Activated CD4-positive, alpha-beta memory T cell treated with anti-CD3 and anti-CD28 coated beads for 36 hours (primary cell): ENCODE data around the gene MYO1G. TPM values are rescaled to one million over a fixed set of nuclear protein-coding genes. Genes with fewer than 3 reads are reported as not detected.
A peak's percentile ranks its signal among the peaks of the same experiment; 100 is the strongest.

Source experiments
- CTCF ChIA-PET: fragments of 350-600 bp; sonication (Branson Sonifier 250); formaldehyde crosslinking; loops from one replicate; lab custom pipeline; 2021; ENCODE audit warnings: antibody characterized with exemption, inconsistent platforms; lab: Charles Lee
- POLR2A ChIA-PET: fragments of 350-600 bp; sonication (Branson Sonifier 250); formaldehyde crosslinking; loops from one replicate; lab custom pipeline; 2021; ENCODE audit warnings: antibody characterized with exemption; lab: Charles Lee
- DNase-seq: peaks from one replicate; pipeline ENCODE4 v3.0.0-alpha.2; 2020
- H3K27ac Mint-ChIP-seq: one replicate; pipeline ENCODE4 v1.8.0; 2021; ENCODE audit warnings: mixed read lengths
- H3K27me3 Mint-ChIP-seq: one replicate; pipeline ENCODE4 v1.8.0; 2021; ENCODE audit warnings: mixed read lengths
- H3K36me3 Mint-ChIP-seq: one replicate; pipeline ENCODE4 v1.8.0; 2021; ENCODE audit warnings: mixed read lengths
- H3K4me1 Mint-ChIP-seq: one replicate; pipeline ENCODE4 v1.8.0; 2021; ENCODE audit warnings: low read depth, mixed read lengths
- H3K4me3 Mint-ChIP-seq: one replicate; pipeline ENCODE4 v1.8.0; 2021; ENCODE audit warnings: mild to moderate bottlenecking, mixed read lengths
- H3K9me3 Mint-ChIP-seq: one replicate; pipeline ENCODE4 v1.8.0; 2021; ENCODE audit warnings: mixed read lengths
- intact Hi-C: fragments of 100-400 bp; cut with micrococcal nuclease; formaldehyde crosslinking; loops from one replicate; pipeline ENCODE4 v1.15.1; 2023
- total RNA-seq, 2 experiments: library from RNA; stranded (reverse); gene quantifications; one replicate each; pipeline ENCODE4 v1.2.3, GENCODE V29; 2021

Gene MYO1G
- total RNA-seq, 2 experiments from 2014 or later: 429 to 436 TPM

- ChIA-PET POLR2A (no interaction called here), CTCF (no interaction called here)
- H3K4me3 Mint-ChIP-seq: no peak overlapping the region
- H3K4me1 Mint-ChIP-seq: peaks cover 33% of the 10 kb centered on the region
- no peak for DNase-seq
- peaks cover 21% of the 10 kb centered on the region for H3K36me3 Mint-ChIP-seq
- intact Hi-C loops: no loop called here
- no peaks in the 10 kb centered on the region for H3K27me3 Mint-ChIP-seq
- no peaks in the 10 kb centered on the region for H3K9me3 Mint-ChIP-seq
- no peak overlapping the region for H3K27ac Mint-ChIP-seq
These were observed 38.4 kb upstream of the MYO1G start for GRCh38 chr7:45017253-45017652.

DNA sequence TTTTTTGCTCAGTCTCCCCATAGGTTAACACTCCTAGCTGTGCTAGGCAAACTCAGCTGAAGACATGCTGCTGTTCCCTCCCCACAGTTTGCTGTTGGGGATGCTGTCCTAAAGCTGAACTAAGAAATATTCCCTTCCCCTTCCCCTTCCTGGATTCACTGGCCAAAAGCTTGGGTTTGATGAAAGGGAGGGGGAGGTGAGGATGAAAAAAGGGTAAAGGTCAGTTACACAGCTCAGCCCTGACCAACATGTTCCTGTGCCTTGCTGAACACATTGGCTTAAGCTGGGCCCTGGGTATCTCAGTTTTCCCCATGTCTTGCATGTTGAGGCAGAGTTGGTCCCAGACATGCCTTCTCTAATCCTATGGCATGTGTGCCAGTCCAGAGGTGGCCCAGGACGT lies 36.5 kb upstream of the MYO1G start:
- intact Hi-C loops: no loop called here
- H3K27me3 Mint-ChIP-seq: no peaks in the 10 kb centered on the region
- POLR2A ChIA-PET: no interaction called here
- no peak overlapping the region for H3K27ac Mint-ChIP-seq
- CTCF ChIA-PET: interaction anchor here (1.3 kb wide), 1 partner anchor 13 kb away, joined by 4 read pairs; no protein-coding TSS in a partner anchor
- peaks cover 25% of the 10 kb centered on the region for H3K4me1 Mint-ChIP-seq
- H3K9me3 Mint-ChIP-seq: no peaks in the 10 kb centered on the region
- no peak for DNase-seq
- no peak overlapping the region for H3K4me3 Mint-ChIP-seq
- peaks cover 26% of the 10 kb centered on the region for H3K36me3 Mint-ChIP-seq

GRCh38 chr7:45013465-45013967 lies 34.7 kb upstream of the MYO1G start:
- POLR2A ChIA-PET: no interaction called here
- peaks cover 27% of the 10 kb centered on the region for H3K4me1 Mint-ChIP-seq
- H3K27ac Mint-ChIP-seq: peak overlapping the region; percentile 1
- CTCF ChIA-PET: interaction anchor here (1.1 kb wide), 1 partner anchor 10 kb away, joined by 3 read pairs; no protein-coding TSS in a partner anchor
- no peak overlapping the region for H3K4me3 Mint-ChIP-seq
- H3K27me3 Mint-ChIP-seq: no peaks in the 10 kb centered on the region
- intact Hi-C loops: no loop called here
- DNase-seq: no peak
- no peaks in the 10 kb centered on the region for H3K9me3 Mint-ChIP-seq
- peaks cover 26% of the 10 kb centered on the region for H3K36me3 Mint-ChIP-seq

GRCh38 chr7:45007571-45008328 lies 28.9 kb upstream of the MYO1G start:
- H3K4me1 Mint-ChIP-seq: peaks cover 48% of the 10 kb centered on the region
- peak overlapping the region; percentile 23 for H3K27ac Mint-ChIP-seq
- CTCF ChIA-PET: interaction anchor here (0.9 to 1.3 kb wide), 2 partner anchors 10 to 128 kb away, joined by 4 to 5 read pairs; no protein-coding TSS in a partner anchor
- H3K4me3 Mint-ChIP-seq: no peak overlapping the region
- intact Hi-C loops: no loop called here
- no peaks in the 10 kb centered on the region for H3K9me3 Mint-ChIP-seq
- POLR2A ChIA-PET: no interaction called here
- no peak for DNase-seq
- H3K27me3 Mint-ChIP-seq: no peaks in the 10 kb centered on the region
- peaks cover 30% of the 10 kb centered on the region for H3K36me3 Mint-ChIP-seq

GRCh38 chr7:45007106-45007505 lies 28.3 kb upstream of the MYO1G start:
- no peak overlapping the region for H3K4me3 Mint-ChIP-seq
- ChIA-PET CTCF (interaction anchor here (1.3 kb wide), 1 partner anchor 129 kb away, joined by 4 read pairs; no protein-coding TSS in a partner anchor), POLR2A (no interaction called here)
- DNase-seq: no peak
- peaks cover 48% of the 10 kb centered on the region for H3K4me1 Mint-ChIP-seq
- peaks cover 32% of the 10 kb centered on the region for H3K36me3 Mint-ChIP-seq
- peak overlapping the region; percentile 14 for H3K27ac Mint-ChIP-seq
- no peaks in the 10 kb centered on the region for H3K27me3 Mint-ChIP-seq
- H3K9me3 Mint-ChIP-seq: no peaks in the 10 kb centered on the region
- intact Hi-C loops: no loop called here

GRCh38 chr7:45003789-45004188 lies 25.0 kb upstream of the MYO1G start:
- CTCF ChIA-PET: interaction anchor here (0.8 to 6.3 kb wide), 5 partner anchors 9 to 133 kb away, joined by 3 to 46 read pairs (median 8); partner anchors contain the start of gene MYO1G
- H3K27me3 Mint-ChIP-seq: no peaks in the 10 kb centered on the region
- no peak for DNase-seq
- peaks cover 34% of the 10 kb centered on the region for H3K36me3 Mint-ChIP-seq
- H3K9me3 Mint-ChIP-seq: no peaks in the 10 kb centered on the region
- POLR2A ChIA-PET: interaction anchor here (1.0 to 1.3 kb wide), 2 partner anchors 24 to 30 kb away, joined by 3 read pairs; no protein-coding TSS in a partner anchor
- peak overlapping the region; percentile 30 for H3K27ac Mint-ChIP-seq
- peaks cover 52% of the 10 kb centered on the region for H3K4me1 Mint-ChIP-seq
- intact Hi-C loops: no loop called here
- no peak overlapping the region for H3K4me3 Mint-ChIP-seq

GRCh38 chr7:45001826-45002225 lies 23.0 kb upstream of the MYO1G start:
- ChIA-PET CTCF (interaction anchor here (0.9 to 6.3 kb wide), 15 partner anchors 10 to 135 kb away, joined by 3 to 46 read pairs (median 6); partner anchors contain the start of gene MYO1G), POLR2A (interaction anchor here (0.6 to 7.5 kb wide), 20 partner anchors 9 to 419 kb away, joined by 3 to 208 read pairs (median 4); partner anchors contain the start of genes MYO1G and TBRG4)
- H3K27me3 Mint-ChIP-seq: no peaks in the 10 kb centered on the region
- peaks cover 27% of the 10 kb centered on the region for H3K36me3 Mint-ChIP-seq
- H3K27ac Mint-ChIP-seq: peak overlapping the region; percentile 94
- DNase-seq: no peak
- peaks cover 50% of the 10 kb centered on the region for H3K4me1 Mint-ChIP-seq
- H3K4me3 Mint-ChIP-seq: peak overlapping the region; percentile 83
- H3K9me3 Mint-ChIP-seq: no peaks in the 10 kb centered on the region
- intact Hi-C loops: loop anchor here (1.0 to 2.0 kb wide), 4 partner anchors 25 to 801 kb away; partner anchors contain the start of genes OGDH, TBRG4 and YKT6

- Mint-ChIP-seq H3K4me3 (peak overlapping the region; percentile 83), H3K27ac (peak overlapping the region; percentile 94), H3K27me3 (no peaks in the 10 kb centered on the region), H3K4me1 (peaks cover 53% of the 10 kb centered on the region), H3K36me3 (peaks cover 27% of the 10 kb centered on the region), H3K9me3 (no peaks in the 10 kb centered on the region)
- CTCF ChIA-PET: interaction anchor here (0.9 to 6.3 kb wide), 14 partner anchors 11 to 135 kb away, joined by 3 to 46 read pairs (median 6); partner anchors contain the start of gene MYO1G
- intact Hi-C loops: loop anchor here (1.0 to 2.0 kb wide), 4 partner anchors 26 to 800 kb away; partner anchors contain the start of genes OGDH, TBRG4 and YKT6
- POLR2A ChIA-PET: interaction anchor here (0.7 to 7.5 kb wide), 21 partner anchors 10 to 418 kb away, joined by 3 to 208 read pairs (median 5); partner anchors contain the start of genes H2AZ2, MYO1G, PURB and TBRG4
- peak; percentile 82 for DNase-seq
These were observed 22.4 kb upstream of the MYO1G start for GRCh38 chr7:45001138-45001694.

DNA sequence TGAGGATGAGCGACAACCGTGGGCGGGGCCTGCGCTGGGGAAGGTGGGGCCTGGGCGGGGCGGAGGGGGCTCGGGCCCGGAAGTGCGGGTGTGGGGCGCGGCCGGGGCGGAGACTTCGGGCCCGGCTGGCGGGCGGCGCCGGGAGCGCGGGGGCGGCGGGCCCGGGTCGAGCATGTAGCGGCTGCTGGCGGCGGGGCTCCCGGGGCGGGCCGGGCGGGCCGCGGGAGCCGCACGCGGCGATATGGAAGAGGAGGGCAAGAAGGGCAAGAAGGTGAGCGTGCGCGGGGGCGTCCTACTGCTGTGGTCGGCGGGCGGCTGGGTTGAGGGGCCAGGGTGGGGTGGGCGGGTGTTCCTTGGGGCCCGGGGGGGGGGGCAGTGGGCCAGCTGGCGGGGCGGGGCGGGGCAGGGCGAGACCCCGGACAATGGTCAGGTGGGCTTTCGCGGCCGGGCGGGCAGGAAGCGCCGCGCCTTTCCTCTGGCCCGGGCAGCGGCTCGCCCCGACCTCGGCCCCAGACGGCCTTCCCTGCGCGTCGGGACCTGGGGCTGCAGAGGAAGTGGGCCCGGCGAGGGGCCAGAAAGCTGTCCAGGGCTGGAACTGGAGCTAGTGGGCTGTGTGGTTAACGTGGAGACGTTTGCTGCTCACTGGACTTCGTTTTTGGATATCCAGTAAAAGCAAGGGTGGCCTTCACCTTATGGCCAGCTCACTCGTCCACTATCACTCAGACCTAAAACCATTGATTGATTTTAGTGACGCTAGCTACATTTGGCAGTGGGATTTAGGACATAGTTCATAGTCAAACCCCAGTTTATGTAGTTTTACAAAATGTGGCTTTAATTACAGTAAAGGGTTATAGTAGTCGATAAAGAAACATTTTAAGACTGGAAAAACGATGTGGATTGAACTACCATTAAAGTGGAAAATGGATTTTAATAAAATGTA lies 21.5 kb upstream of the MYO1G start, which contains the start of gene CCM2:
Gene CCM2, plus strand, starts transcription at position 109 of the 940 bp plus-strand sequence. Its CDS starts 133 bp downstream, at position 242.
- Mint-ChIP-seq H3K27me3 (no peaks in the 10 kb centered on the region), H3K9me3 (no peaks in the 10 kb centered on the region), H3K4me1 (peaks cover 54% of the 10 kb centered on the region), H3K4me3 (peak within 1 kb of the TSS; percentile 89), H3K36me3 (peaks cover 21% of the 10 kb centered on the region), H3K27ac (peak within 1 kb of the TSS; percentile 95)
- intact Hi-C loops: loop anchor here (1.0 to 2.0 kb wide), 4 partner anchors 27 to 800 kb away; partner anchors contain the start of genes OGDH, TBRG4 and YKT6
- DNase-seq: no peak
- CTCF ChIA-PET: interaction anchor here (1.0 to 6.3 kb wide), 11 partner anchors 11 to 136 kb away, joined by 4 to 46 read pairs (median 7); partner anchors contain the start of gene MYO1G
- POLR2A ChIA-PET: interaction anchor here (0.9 to 7.5 kb wide), 20 partner anchors 11 to 418 kb away, joined by 3 to 208 read pairs (median 5); partner anchors contain the start of genes H2AZ2, MYO1G, PURB and TBRG4

- Mint-ChIP-seq H3K9me3 (no peaks in the 10 kb centered on the region), H3K36me3 (peaks cover 21% of the 10 kb centered on the region), H3K27ac (peak overlapping the region; percentile 95), H3K4me1 (peaks cover 58% of the 10 kb centered on the region), H3K4me3 (peak overlapping the region; percentile 89), H3K27me3 (no peaks in the 10 kb centered on the region)
- DNase-seq: peak; percentile 100
- ChIA-PET POLR2A (interaction anchor here (0.9 to 7.5 kb wide), 8 partner anchors 17 to 151 kb away, joined by 3 to 208 read pairs (median 4); partner anchors contain the start of genes H2AZ2, MYO1G, PURB and TBRG4), CTCF (interaction anchor here (0.7 to 6.3 kb wide), 6 partner anchors 14 to 499 kb away, joined by 3 to 46 read pairs (median 6); partner anchors contain the start of gene MYO1G)
- intact Hi-C loops: loop anchor here (1.0 to 2.0 kb wide), 5 partner anchors 13 to 799 kb away; partner anchors contain the start of genes H2AZ2, MYO1G, OGDH and YKT6
These were observed 20.7 kb upstream of the MYO1G start for GRCh38 chr7:44999245-45000092.
